Muscle layer of colon (tissue), 2 donors: ENCODE results near the gene APOA4.

Source experiments
- H3K27ac ChIP-seq: one replicate; pipeline ENCODE4 v1.7.0; 2013; ENCODE audit warnings: low read depth, mild to moderate bottlenecking, low read length, moderate library complexity
- H3K27me3 ChIP-seq, 2 donors: one replicate each; pipeline ENCODE4 v1.7.0; 2013; ENCODE audit warnings: low read length in 2 of 2, mild to moderate bottlenecking in 2 of 2; ENCODE audit not compliant: insufficient read depth in 2 of 2, control insufficient read depth in 1 of 2
- H3K36me3 ChIP-seq: one replicate; pipeline ENCODE4 v1.7.0; 2013; ENCODE audit warnings: mild to moderate bottlenecking, low read length; ENCODE audit not compliant: insufficient read depth
- H3K4me1 ChIP-seq: one replicate; pipeline ENCODE4 v1.7.0; 2013; ENCODE audit warnings: mild to moderate bottlenecking, low read length; ENCODE audit not compliant: insufficient read depth
- H3K4me3 ChIP-seq, 2 donors: one replicate each; pipeline ENCODE4 v1.7.0; 2013; ENCODE audit warnings: low read length in 2 of 2, low read depth in 1 of 2, mild to moderate bottlenecking in 1 of 2, moderate library complexity in 1 of 2
- H3K9ac ChIP-seq: one replicate; pipeline ENCODE4 v1.7.0; 2013; ENCODE audit warnings: low read length
- H3K9me3 ChIP-seq: one replicate; pipeline ENCODE4 v1.7.0; 2013; ENCODE audit warnings: mild to moderate bottlenecking, low read length
- donor health status: abdominal sarcoma.
- donor health status: Adenocarcinoma of cecum.

The APOA4 gene

DNA sequence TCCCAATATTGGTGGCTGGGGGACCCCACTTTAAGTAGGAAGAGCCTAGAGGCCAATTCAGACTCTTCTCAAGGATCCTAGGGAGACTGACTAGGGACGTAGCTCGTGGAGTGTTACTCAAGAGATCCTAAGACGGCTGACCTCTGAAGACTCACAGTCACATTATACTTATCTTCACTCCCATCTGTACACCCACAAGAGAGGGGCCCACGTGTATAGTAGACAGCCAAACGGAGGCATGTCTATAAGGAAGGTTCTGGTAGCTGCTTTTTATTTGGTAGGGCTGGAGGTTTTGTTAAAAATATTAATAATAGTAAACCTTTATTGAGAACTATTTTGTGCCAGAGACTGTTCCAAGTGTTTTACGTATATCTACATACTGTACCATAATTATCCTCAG, 37.2 kb upstream of the APOA4 start:
- Histone ChIP-seq H3K36me3 (peaks cover 75% of the 10 kb centered on the region), H3K27me3 (no peaks in the 10 kb centered on the region), H3K4me3 (no peak overlapping the region), H3K27ac (no peak overlapping the region), H3K4me1 (no peaks in the 10 kb centered on the region), H3K9ac (no peak overlapping the region), H3K9me3 (no peaks in the 10 kb centered on the region)

DNA sequence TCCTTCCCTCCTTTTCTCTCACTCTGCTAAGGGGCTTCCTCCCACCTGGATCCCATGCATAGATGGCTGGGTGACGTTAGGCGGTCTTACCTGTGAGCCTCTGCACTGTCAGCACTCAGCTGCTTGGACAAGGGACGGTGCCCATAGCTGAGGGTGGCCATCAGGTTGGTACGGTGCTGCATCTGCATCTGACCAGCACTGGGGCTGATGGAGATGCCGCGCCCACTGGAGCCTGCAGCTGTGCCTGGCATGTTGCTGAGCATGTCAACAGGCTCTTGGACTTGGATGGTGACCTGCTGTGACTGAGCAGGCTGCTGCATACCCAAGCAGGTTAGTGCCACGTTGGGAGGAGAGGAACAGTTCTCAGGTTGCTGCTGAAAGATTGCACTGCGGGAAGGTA, 36.1 kb upstream of the APOA4 start:
- no peak overlapping the region for H3K9ac ChIP-seq
- peaks cover 70% of the 10 kb centered on the region for H3K36me3 ChIP-seq

DNA sequence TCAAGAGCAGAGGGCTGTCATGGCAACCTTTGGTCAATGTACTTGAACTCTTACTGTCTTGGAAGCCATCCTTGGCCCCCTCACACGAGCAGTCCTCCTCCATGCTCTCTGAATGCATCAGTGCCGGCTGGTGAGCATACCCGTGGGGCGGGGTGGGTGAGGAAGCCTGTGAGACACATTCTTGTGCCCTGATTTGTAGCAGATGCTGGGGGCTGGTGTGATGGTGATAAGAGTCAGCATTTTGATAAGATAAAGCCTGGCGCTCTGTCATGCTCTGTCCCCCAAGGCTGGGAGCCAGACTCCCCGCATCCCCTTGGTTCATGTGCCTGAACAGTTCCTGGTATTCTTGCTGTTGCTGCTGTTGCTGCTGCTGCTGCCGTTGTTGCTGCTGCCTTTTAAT, 34.8 kb upstream of the APOA4 start:
- no peaks in the 10 kb centered on the region for H3K27me3 ChIP-seq
- no peak overlapping the region for H3K4me3 ChIP-seq
- peaks cover 66% of the 10 kb centered on the region for H3K36me3 ChIP-seq
- H3K9ac ChIP-seq: no peak overlapping the region
- H3K27ac ChIP-seq: no peak overlapping the region
- no peaks in the 10 kb centered on the region for H3K9me3 ChIP-seq
- H3K4me1 ChIP-seq: no peaks in the 10 kb centered on the region

More for the DNA sequence above, 36.1 kb upstream of the APOA4 start:
- Histone ChIP-seq H3K4me3 (no peak overlapping the region), H3K4me1 (no peaks in the 10 kb centered on the region), H3K27me3 (no peaks in the 10 kb centered on the region), H3K9me3 (no peaks in the 10 kb centered on the region), H3K27ac (no peak overlapping the region)

DNA sequence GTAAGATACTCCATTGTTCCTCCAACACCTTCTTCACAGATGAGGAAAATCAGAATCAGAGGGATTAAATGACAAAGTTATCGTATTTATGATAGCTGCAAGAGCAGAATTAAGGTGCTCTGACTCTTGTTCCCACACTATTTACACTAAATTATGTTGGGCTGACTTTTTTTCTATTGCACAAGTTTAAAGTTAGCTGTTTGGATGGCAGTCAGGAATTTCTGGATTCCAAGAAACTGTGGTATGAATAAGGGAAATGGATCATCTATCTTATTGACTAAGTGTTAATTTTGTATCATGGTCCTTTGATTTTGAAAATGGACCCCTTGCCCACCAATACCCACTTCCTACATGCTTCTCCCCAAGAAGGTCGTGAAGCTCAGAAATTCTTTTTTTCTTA, 34.2 kb upstream of the APOA4 start:
- H3K36me3 ChIP-seq: peaks cover 62% of the 10 kb centered on the region
- H3K9me3 ChIP-seq: no peaks in the 10 kb centered on the region

DNA sequence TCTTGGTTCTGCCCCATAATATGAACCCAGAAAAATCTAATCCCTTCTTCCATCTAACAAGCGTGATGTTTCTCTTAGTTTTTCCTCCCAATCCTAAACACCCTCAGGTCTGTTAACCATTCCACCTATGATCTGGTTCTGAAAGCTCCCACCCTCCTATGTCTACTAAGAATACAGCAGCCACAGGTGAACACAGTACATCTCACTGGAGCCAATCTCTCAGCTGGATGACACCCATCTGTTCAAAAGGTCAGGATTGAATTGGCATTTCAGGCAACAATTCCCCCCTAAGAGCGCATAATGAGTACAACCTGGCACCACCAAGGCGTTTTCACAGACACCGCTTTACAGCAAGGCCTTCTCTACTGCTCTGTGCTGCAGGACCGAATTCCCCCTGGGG, 33.3 kb upstream of the APOA4 start:
- Histone ChIP-seq H3K9me3 (no peaks in the 10 kb centered on the region), H3K27me3 (no peaks in the 10 kb centered on the region), H3K36me3 (peaks cover 53% of the 10 kb centered on the region), H3K4me3 (no peak overlapping the region), H3K9ac (no peak overlapping the region), H3K4me1 (peaks cover 10% of the 10 kb centered on the region), H3K27ac (no peak overlapping the region)

More for the DNA sequence above, 34.2 kb upstream of the APOA4 start:
- Histone ChIP-seq H3K9ac (no peak overlapping the region), H3K27me3 (no peaks in the 10 kb centered on the region), H3K27ac (no peak overlapping the region), H3K4me3 (no peak overlapping the region), H3K4me1 (peaks cover 2% of the 10 kb centered on the region)

DNA sequence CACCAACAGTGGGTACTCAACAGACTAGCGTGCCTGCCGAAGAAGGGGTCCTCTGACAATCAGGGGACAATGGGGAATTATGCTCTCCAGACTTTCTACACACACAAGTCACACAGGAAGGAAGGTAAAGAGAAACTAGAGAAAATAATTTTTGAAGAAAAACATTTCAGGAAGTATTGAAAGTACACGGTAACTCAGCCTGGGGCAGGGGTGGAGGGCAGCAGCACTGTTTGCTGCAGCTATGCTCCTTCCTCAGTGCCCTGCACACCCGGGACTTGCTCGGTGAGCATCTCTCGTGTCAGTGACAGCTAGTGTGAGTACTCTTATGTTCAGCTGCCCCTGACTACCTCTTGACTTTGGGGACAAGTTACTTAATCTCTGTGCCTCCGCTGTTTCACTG, 32.3 kb upstream of the APOA4 start:
- Histone ChIP-seq H3K27me3 (no peaks in the 10 kb centered on the region), H3K4me1 (peaks cover 10% of the 10 kb centered on the region), H3K4me3 (no peak overlapping the region), H3K36me3 (peaks cover 43% of the 10 kb centered on the region), H3K27ac (no peak overlapping the region), H3K9ac (no peak overlapping the region), H3K9me3 (no peaks in the 10 kb centered on the region)

DNA sequence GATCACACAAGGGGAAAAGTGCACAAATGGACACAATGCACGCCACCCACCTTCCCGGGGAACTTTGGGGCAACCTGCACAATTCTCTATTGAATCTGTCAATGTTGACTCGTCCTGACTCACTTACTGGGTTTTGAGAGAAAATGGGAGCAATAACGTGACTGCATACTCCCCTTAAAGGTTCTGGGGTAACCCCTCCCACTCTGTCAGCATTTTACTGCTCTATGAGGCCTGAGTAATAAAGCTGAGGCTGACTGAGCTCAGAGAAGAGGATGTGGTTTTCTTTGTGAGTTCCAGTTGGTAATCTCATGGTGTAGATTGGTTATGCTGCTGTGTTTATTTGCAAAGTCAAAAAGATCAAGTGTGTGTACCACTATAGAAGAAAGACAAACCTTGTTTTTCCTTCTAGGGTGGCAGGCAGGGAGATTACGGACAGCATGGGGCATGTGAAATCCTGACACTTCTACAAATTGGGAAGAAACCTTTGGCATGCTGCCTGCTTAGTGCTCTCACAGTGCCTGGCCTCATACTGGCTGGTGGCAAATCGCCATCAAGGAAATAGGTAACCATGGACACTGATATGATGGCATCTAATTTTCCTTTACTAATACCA, 30.5 kb upstream of the APOA4 start:
- Histone ChIP-seq H3K36me3 (peaks cover 37% of the 10 kb centered on the region), H3K4me1 (peaks cover 10% of the 10 kb centered on the region)

DNA sequence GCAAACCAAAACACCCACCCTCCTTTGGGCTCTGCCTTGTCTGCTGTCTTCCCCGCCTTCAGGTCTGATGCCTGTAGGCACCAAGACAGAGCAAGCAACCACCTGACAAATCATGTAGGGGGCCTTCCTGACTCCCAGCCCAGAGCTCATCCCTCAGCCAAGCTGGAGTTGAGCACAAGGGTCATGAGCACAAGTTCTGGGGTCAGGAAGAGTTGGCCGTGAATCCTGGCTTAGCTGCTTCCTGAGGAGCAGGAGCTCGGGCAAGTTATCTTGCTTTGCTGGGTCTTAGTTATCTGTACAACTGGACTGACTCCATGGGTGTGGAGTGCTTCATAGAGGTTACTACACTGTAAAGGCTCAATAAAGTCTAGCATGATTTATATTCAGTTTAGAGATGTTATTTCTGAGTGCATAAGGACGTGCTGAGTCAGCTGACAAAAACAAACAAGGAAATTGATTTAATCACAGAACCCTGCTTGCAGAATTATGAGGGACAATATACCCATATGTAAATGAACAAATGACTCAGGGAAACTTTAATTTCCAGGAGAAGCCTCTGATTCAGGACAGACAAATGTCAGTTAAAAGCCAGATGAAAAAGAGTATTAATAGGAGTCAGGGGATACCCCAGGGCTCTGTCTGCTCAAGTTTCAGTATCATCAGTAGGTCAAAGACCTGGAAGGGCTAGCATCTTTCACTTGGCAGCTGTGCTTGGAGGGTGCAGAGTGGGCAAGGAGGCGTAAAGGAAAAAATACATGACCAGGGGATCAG, 29.3 kb upstream of the APOA4 start:
- Histone ChIP-seq H3K36me3 (peaks cover 33% of the 10 kb centered on the region), H3K9ac (no peak overlapping the region), H3K27me3 (no peaks in the 10 kb centered on the region), H3K4me3 (no peak overlapping the region), H3K27ac (no peak overlapping the region), H3K9me3 (no peaks in the 10 kb centered on the region), H3K4me1 (peaks cover 10% of the 10 kb centered on the region)

More for the DNA sequence above, 30.5 kb upstream of the APOA4 start:
- Histone ChIP-seq H3K27ac (no peak overlapping the region), H3K27me3 (no peaks in the 10 kb centered on the region), H3K9me3 (no peaks in the 10 kb centered on the region), H3K9ac (no peak overlapping the region), H3K4me3 (no peak overlapping the region)

DNA sequence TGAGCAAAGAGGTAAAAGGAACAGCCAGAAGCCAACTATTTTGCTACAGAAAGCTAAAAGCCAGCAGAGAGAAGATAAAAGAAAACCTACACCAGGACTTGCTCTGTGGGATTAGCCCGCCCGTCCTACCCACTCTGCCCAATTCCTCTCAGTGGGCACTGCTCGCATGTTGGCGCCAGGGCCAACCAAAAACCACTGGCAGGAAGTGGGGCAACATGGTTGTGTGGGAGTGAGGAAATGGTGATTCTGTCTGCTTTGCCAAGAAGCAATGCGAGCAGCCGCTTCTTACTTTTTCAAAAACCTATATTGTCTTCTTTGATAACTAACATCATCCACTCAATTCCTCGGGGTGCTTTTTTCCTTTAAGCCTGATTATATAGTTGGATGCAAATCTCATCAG, 28.5 kb upstream of the APOA4 start:
- H3K9ac ChIP-seq: no peak overlapping the region
- no peak overlapping the region for H3K4me3 ChIP-seq
- peaks cover 33% of the 10 kb centered on the region for H3K36me3 ChIP-seq
- no peaks in the 10 kb centered on the region for H3K9me3 ChIP-seq
- no peaks in the 10 kb centered on the region for H3K27me3 ChIP-seq
- H3K27ac ChIP-seq: no peak overlapping the region
- H3K4me1 ChIP-seq: peaks cover 10% of the 10 kb centered on the region

DNA sequence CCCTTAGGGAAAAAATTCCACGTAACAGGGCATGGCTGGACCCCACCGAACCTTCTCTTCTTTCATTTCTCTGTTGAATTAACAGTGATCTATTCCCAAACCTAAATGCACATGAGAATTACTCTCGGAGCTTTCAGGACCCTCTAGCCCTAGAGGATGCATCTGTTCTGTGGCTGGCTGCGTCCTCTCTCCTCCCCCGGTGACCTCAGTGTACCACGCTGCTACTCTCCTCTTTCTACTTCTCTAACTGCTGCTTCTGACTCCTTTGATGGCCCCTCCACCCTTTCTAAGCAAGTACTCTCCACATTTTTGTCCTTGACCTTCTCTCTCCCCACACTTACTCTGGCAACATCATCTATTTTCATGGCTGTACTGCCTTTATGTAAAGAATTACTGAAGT, 26.4 kb upstream of the APOA4 start:
- Histone ChIP-seq H3K9ac (no peak overlapping the region), H3K36me3 (peaks cover 47% of the 10 kb centered on the region), H3K27me3 (no peaks in the 10 kb centered on the region), H3K9me3 (no peaks in the 10 kb centered on the region), H3K4me3 (no peak overlapping the region), H3K4me1 (peaks cover 10% of the 10 kb centered on the region), H3K27ac (no peak overlapping the region)

DNA sequence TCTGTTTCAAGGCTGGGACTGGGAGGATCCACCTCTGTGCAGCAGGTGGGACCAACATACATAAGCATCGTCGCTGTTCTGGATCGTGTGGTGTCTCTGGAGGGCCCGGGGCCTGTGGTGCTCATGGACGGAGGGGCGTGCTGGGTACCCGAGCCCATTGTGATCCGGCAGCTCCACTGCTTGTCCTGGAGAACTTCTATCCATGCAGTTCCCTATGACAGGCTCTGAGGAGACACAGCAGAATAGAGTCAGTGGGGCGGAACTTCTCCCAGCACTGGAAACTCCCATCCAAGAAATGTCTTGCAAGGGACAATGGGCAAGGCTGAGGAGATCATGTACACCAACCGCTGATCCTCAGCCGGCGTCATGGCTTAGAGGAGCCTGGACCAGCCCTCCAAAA, 26.0 kb upstream of the APOA4 start:
- no peak overlapping the region for H3K4me3 ChIP-seq
- H3K27ac ChIP-seq: no peak overlapping the region
- peaks cover 44% of the 10 kb centered on the region for H3K36me3 ChIP-seq
- H3K9ac ChIP-seq: no peak overlapping the region
- H3K27me3 ChIP-seq: no peaks in the 10 kb centered on the region
- no peaks in the 10 kb centered on the region for H3K9me3 ChIP-seq
- peaks cover 10% of the 10 kb centered on the region for H3K4me1 ChIP-seq

DNA sequence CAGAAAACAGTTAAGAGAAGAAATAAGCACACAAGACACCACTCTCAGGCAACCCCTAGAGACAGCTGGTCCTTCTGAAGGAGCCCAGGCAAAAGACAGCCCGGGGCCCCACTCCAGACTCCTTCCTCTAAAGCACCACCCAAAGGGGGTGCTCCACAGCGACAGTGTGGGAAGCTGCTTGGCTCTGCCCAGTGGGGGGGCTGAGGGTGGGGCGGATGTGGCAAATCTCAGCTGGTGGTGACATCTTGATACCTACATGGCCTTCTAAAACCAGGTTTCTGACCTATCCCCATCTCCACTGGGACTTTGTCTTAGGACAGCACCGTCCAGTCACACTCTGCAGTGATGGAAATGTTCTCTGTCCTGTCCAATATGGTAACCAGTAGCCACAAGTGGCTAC, 24.5 kb upstream of the APOA4 start:
- Histone ChIP-seq H3K9me3 (no peaks in the 10 kb centered on the region), H3K36me3 (peaks cover 58% of the 10 kb centered on the region), H3K27me3 (no peaks in the 10 kb centered on the region), H3K4me3 (no peak overlapping the region), H3K9ac (no peak overlapping the region), H3K4me1 (peaks cover 10% of the 10 kb centered on the region), H3K27ac (no peak overlapping the region)
